Choroid plexus epithelial cell (primary cell): Measurements from ENCODE around the gene CYP3A4.

ENCODE experiments used
- DNase-seq: peaks from one replicate; pipeline ENCODE4 v3.0.0-alpha.2; 2010; ENCODE audit warnings: low read depth
- H3K4me3 ChIP-seq: 2 replicates; pipeline ENCODE4 v1.5.1; 2011; ENCODE audit warnings: low read depth, mild to moderate bottlenecking, control low read depth, low read length, moderate library complexity
- TF ChIP-seq, protein P1 (sequence below): conservative IDR thresholded peaks from 2 replicates; pipeline ENCODE4 v1.5.1; 2011; ENCODE audit warnings: low read depth, mild to moderate bottlenecking, control low read depth, inconsistent platforms, low read length, moderate library complexity

The CYP3A4 gene

DNA sequence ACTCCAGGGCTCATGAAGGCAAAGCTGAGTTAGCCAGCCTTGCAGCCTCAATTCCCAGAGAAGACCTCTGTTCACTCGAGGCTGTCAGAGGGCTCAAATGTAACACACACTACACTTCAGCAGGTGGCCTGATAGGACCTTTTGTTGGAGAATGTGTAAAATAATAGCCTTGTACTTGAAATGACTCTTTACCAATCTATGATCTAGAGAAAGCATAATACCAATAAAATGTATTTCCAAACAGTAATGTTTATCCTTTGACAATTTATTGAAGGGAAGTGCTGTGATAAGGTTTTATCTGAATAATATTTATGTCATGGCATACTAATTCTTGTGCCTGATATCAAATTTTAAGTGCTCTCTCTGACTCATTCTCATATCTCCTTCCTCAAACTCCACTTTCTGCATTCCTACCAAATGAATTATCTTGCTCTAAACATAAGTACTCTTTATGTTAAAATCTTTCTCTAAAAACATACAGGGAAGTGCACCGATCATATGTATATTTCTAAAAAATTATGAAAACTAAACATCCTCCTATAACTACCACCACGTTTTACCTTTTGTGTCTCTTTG lies 69.9 kb downstream of the CYP3A4 start:
- H3K4me3 ChIP-seq = no peak overlapping the region
- no peak for DNase-seq
- TF ChIP-seq, protein P1, sequence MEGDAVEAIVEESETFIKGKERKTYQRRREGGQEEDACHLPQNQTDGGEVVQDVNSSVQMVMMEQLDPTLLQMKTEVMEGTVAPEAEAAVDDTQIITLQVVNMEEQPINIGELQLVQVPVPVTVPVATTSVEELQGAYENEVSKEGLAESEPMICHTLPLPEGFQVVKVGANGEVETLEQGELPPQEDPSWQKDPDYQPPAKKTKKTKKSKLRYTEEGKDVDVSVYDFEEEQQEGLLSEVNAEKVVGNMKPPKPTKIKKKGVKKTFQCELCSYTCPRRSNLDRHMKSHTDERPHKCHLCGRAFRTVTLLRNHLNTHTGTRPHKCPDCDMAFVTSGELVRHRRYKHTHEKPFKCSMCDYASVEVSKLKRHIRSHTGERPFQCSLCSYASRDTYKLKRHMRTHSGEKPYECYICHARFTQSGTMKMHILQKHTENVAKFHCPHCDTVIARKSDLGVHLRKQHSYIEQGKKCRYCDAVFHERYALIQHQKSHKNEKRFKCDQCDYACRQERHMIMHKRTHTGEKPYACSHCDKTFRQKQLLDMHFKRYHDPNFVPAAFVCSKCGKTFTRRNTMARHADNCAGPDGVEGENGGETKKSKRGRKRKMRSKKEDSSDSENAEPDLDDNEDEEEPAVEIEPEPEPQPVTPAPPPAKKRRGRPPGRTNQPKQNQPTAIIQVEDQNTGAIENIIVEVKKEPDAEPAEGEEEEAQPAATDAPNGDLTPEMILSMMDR = no peak

DNA sequence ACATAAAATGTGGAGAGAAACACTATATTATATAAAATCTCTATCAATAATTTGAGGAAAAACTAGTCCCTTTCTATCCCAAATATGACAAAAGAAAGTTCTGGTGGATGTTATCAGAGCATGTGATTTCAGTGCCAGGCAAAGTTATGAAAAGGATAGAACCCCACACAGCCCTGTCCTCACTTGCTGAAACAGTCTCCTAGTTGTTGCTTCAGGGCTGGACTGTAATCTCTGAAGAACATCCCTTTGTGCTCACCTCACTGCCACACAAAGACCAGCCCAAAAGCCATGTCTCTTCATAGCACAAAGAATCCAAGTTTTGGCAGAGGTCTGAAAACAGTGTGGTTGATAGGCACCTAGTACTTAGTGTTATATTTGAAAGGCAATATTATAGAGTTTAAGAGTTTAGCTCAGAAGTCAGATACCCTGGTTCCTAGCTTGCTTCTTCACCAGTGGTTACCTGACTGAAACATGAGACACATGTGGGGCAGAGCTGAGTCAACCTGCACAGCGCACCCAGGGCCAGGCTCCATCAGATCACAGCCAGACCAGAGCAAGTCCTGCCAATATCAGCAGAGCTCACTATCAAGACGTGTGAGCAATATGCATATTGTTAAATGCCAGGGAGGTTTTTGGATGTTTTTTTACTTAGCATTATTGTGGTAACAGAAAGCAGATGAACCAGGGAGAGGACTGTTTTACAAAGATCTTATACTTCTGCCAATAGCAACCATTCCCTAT lies 74.0 kb downstream of the CYP3A4 start:
- no peak for DNase-seq
- H3K4me3 ChIP-seq = no peak overlapping the region
- TF ChIP-seq, protein P1 = no peak

DNA sequence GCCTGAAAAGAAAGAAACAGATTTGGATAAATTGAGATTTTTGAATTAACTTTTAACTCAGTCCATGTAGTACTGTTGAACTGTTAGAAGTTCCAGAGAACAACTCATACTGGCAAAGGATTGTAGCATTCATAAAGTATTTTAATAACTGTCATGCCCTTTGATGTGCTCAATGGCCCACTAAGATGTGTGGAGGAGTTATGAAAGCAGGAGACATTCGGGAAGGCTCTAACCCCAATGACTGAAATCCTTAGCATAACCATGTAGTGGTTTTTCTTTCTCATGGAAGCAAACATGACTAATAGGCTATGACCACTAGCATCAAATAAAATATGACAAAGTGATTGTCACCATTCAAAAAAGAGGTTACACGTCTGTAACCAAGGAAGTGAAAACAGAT lies 74.7 kb downstream of the CYP3A4 start:
- TF ChIP-seq, protein P1 = no peak
- H3K4me3 ChIP-seq = no peak overlapping the region
- DNase-seq = no peak

DNA sequence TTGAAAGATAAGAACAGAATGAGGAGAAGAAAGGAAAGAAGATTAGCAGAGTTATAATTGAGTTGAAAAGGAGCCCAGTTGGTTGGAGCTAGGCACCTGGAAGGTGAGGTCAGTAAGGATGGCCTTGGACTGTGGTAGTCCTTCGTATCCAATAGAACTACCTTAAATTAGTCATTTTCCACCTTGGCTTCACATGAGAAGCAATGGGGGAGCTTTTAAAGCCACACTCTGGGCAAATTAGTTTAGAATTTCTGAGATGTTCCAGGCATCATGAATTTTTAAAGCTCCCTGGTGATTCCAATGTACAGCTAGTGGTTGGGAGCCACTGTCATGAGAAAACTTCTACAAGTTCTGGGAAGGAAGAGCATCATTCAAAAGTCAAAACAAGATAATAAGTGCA lies 76.9 kb downstream of the CYP3A4 start:
- H3K4me3 ChIP-seq = no peak overlapping the region
- peak; percentile 26 for DNase-seq
- TF ChIP-seq, protein P1 = no peak
